B cell (primary cell): ENCODE results near the gene SIDT2. TPM values are rescaled to one million over a fixed set of nuclear protein-coding genes. Genes with fewer than 3 reads are reported as not detected.

ENCODE experiments used
- ATAC-seq: fragments of 200-7000 bp; cut with Tn5 transposase; one replicate; pipeline ENCODE4 v1.10.0; 2021; ENCODE audit warnings: low read depth, mild to moderate bottlenecking, moderate number of reproducible peaks, moderate library complexity
- CTCF ChIA-PET: fragments of 350-600 bp; sonication (Branson Sonifier 250); formaldehyde crosslinking; loops from one replicate; lab custom pipeline; 2021; ENCODE audit warnings: antibody characterized with exemption, inconsistent platforms; lab: Charles Lee
- POLR2A ChIA-PET: fragments of 350-600 bp; sonication (Branson Sonifier 250); formaldehyde crosslinking; loops from one replicate; lab custom pipeline; 2021; ENCODE audit warnings: antibody characterized with exemption; lab: Charles Lee
- DNase-seq: peaks from one replicate; pipeline ENCODE4 v3.0.0; 2013
- H2AFZ ChIP-seq: 2 replicates; pipeline ENCODE4 v1.6.1; 2012; ENCODE audit warnings: mild to moderate bottlenecking, low read depth, low read length; ENCODE audit not compliant: insufficient read depth, poor library complexity, severe bottlenecking
- H3K27ac ChIP-seq, 2 donors: 1 replicate in 1 of 2; 2 replicates in 1 of 2; pipeline ENCODE4 v1.5.1; 2012 to 2013; ENCODE audit warnings: low read length in 2 of 2, mild to moderate bottlenecking in 2 of 2, moderate library complexity in 1 of 2
- H3K27me3 ChIP-seq, 4 experiments: fragments of 200-600 bp in 1 of 4; sonication (generic) in 1 of 4; replicated peaks in 1 of 4; 1 replicate in 2 of 4; 2 replicates in 2 of 4; pipeline versions ENCODE4 v1.6.1 to v1.7.0; 2013 to 2016; ENCODE audit warnings: low read length in 3 of 4, mild to moderate bottlenecking in 2 of 4, mixed read lengths in 1 of 4, moderate library complexity in 1 of 4; ENCODE audit not compliant: insufficient read depth in 4 of 4, control insufficient read depth in 3 of 4; ENCODE audit errors: control extremely low read depth in 1 of 4
- H3K36me3 ChIP-seq, 2 experiments: replicated peaks in 1 of 2; 1 replicate in 1 of 2; 2 replicates in 1 of 2; pipeline versions ENCODE4 v1.6.1 to v1.7.1; 2013; ENCODE audit warnings: low read length in 1 of 2; ENCODE audit not compliant: insufficient read depth in 2 of 2, control insufficient read depth in 1 of 2; ENCODE audit errors: control extremely low read depth in 1 of 2, extremely low read depth in 1 of 2
- H3K4me1 ChIP-seq, 2 donors: fragments of 200-600 bp in 1 of 2; sonication (generic) in 1 of 2; 1 replicate in 1 of 2; 2 replicates in 1 of 2; pipeline versions ENCODE4 v1.5.1 to v1.6.1; 2013 to 2017; ENCODE audit warnings: low read length in 2 of 2; ENCODE audit not compliant: control insufficient read depth in 2 of 2, insufficient read depth in 2 of 2
- H3K4me2 ChIP-seq: replicated peaks from 2 replicates; pipeline ENCODE3; 2012; ENCODE audit warnings: mild to moderate bottlenecking, low read depth, low read length; ENCODE audit not compliant: poor library complexity, severe bottlenecking
- H3K4me3 ChIP-seq, 5 experiments: fragments of 200-600 bp in 1 of 5; sonication (generic) in 1 of 5; 1 replicate in 3 of 5; 2 replicates in 2 of 5; pipeline versions ENCODE4 v1.5.1 to v1.7.0; 2011 to 2016; ENCODE audit warnings: low read length in 4 of 5, mild to moderate bottlenecking in 4 of 5, low read depth in 2 of 5, control low read depth in 1 of 5, moderate library complexity in 1 of 5; ENCODE audit not compliant: insufficient read depth in 1 of 5; ENCODE audit errors: control extremely low read depth in 1 of 5, extremely low read depth in 1 of 5
- H3K79me2 ChIP-seq: fragments of 200-600 bp; sonication (generic); one replicate; pipeline ENCODE4 v1.6.0; 2016; ENCODE audit warnings: low read length; ENCODE audit not compliant: control insufficient read depth, insufficient read depth
- H3K9ac ChIP-seq: fragments of 200-600 bp; sonication (generic); 2 replicates; pipeline ENCODE4 v1.6.1; 2017; ENCODE audit warnings: mild to moderate bottlenecking, low read length, moderate library complexity
- H3K9me3 ChIP-seq, 3 donors: one replicate each; pipeline versions ENCODE4 v1.6.1 to v1.7.1; 2013; ENCODE audit warnings: low read length in 2 of 3; ENCODE audit not compliant: control insufficient read depth in 2 of 3, insufficient read depth in 1 of 3; ENCODE audit errors: control extremely low read depth in 1 of 3
- H4K20me1 ChIP-seq: 2 replicates; pipeline ENCODE4 v1.6.0; 2012; ENCODE audit warnings: mild to moderate bottlenecking, low read length; ENCODE audit not compliant: insufficient read depth, control insufficient read depth, poor library complexity, severe bottlenecking
- H3K27ac Mint-ChIP-seq: one replicate; pipeline ENCODE4 v1.8.0; 2021; ENCODE audit warnings: mixed read lengths
- H3K27me3 Mint-ChIP-seq: one replicate; pipeline ENCODE4 v1.8.0; 2021; ENCODE audit warnings: mixed read lengths
- H3K4me1 Mint-ChIP-seq: one replicate; pipeline ENCODE4 v1.8.0; 2021; ENCODE audit warnings: mixed read lengths
- H3K4me3 Mint-ChIP-seq: one replicate; pipeline ENCODE4 v1.8.0; 2021; ENCODE audit warnings: mixed read lengths
- H3K9me3 Mint-ChIP-seq: one replicate; pipeline ENCODE4 v1.8.0; 2022; ENCODE audit warnings: mixed read lengths; ENCODE audit not compliant: insufficient read depth
- EZH2 ChIP-seq: IDR thresholded peaks from 2 replicates; pipeline ENCODE4 v1.6.1; 2012; ENCODE audit warnings: borderline replicate concordance, low read depth, mild to moderate bottlenecking, moderate library complexity, low read length; ENCODE audit not compliant: insufficient read depth, poor library complexity, severe bottlenecking
- WGBS: methylation state at CpG from one replicate; pipeline ENCODE4 v1.1.5; 2013; ENCODE audit warnings: missing lambda C conversion rate; ENCODE audit not compliant: insufficient coverage; 5-methylcytosine and 5-hydroxymethylcytosine counted together
- intact Hi-C: fragments of 100-400 bp; cut with micrococcal nuclease; formaldehyde crosslinking; loops from one replicate; pipeline ENCODE4 v1.10.0; 2022
- polyA plus RNA-seq: library from polyadenylated mRNA; depleted of rRNA; stranded (reverse); fragments of >200 nt; gene quantifications from 2 replicates; pipeline ENCODE4 v1.2.3, GENCODE V29; 2012
- total RNA-seq, 2 donors: library from RNA; stranded (reverse); fragments of 120-200 nt in 1 of 2; gene quantifications; 1 replicate in 1 of 2; 2 replicates in 1 of 2; pipeline versions ENCODE4 v1.2.3 to v1.2.4, GENCODE V29; 2013 to 2022
- TF ChIP-seq, protein P1 (sequence below): fragments of 200-600 bp; IDR thresholded peaks from one replicate; pipeline ENCODE4 v1.8.0; 2022; ENCODE audit warnings: antibody characterized with exemption, mild to moderate bottlenecking

SIDT2 gene
- total and polyA plus RNA-seq, 2 donors (not counting 1 experiment from before 2014, with no cell fraction given), result 78.9 to 241 TPM

DNA sequence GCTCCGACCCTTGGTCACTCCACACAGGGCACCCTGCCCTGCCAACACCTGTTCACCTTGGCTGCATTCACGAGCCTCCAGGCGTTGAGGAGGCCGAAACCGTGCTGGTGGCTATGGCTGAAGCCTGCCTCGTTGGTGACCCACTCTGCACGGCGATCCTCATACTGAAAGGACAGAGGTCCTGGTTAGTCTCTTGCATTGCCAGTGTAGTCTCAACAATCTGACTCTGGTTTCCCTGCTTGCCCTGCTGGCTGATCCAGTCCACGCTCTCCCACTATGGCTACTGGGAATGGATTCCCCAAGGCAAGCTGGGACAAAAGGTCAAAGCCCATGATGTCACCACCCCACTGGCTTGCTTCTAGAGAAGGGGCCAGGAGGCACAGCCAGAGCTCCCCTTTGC lies 40.5 kb downstream of the SIDT2 start:
- Mint-ChIP-seq H3K4me1 (peaks cover 4% of the 10 kb centered on the region), H3K27me3 (no peaks in the 10 kb centered on the region), H3K9me3 (no peaks in the 10 kb centered on the region), H3K4me3 (no peak overlapping the region), H3K27ac (no peak overlapping the region)
- POLR2A ChIA-PET, result no interaction called here
- Histone ChIP-seq H3K4me1 (no peaks in the 10 kb centered on the region), H3K4me2 (no peak overlapping the region), H4K20me1 (peaks cover 16% of the 10 kb centered on the region), H3K27ac (no peak overlapping the region), H3K27me3 (no peaks in the 10 kb centered on the region), H3K36me3 (peaks cover 7 to 89% of the 10 kb centered on the region in 2 experiments), H3K9ac (no peak overlapping the region), H3K4me3 (no peak overlapping the region), H3K79me2 (peaks cover 49% of the 10 kb centered on the region), H3K9me3 (no peaks in the 10 kb centered on the region), H2AFZ (no peak overlapping the region)
- DNase-seq (no peak), ATAC-seq (no peak)
- intact Hi-C loops, result no loop called here
- 100% methylated on average over 9 of the region's 9 CpGs for WGBS
- CTCF ChIA-PET, result interaction anchor here (19.9 kb wide), 1 partner anchor 40 kb away, joined by 309 read pairs; the partner anchor contains the start of gene SIDT2
- no peak for TF ChIP-seq EZH2
- TF ChIP-seq, protein P1, sequence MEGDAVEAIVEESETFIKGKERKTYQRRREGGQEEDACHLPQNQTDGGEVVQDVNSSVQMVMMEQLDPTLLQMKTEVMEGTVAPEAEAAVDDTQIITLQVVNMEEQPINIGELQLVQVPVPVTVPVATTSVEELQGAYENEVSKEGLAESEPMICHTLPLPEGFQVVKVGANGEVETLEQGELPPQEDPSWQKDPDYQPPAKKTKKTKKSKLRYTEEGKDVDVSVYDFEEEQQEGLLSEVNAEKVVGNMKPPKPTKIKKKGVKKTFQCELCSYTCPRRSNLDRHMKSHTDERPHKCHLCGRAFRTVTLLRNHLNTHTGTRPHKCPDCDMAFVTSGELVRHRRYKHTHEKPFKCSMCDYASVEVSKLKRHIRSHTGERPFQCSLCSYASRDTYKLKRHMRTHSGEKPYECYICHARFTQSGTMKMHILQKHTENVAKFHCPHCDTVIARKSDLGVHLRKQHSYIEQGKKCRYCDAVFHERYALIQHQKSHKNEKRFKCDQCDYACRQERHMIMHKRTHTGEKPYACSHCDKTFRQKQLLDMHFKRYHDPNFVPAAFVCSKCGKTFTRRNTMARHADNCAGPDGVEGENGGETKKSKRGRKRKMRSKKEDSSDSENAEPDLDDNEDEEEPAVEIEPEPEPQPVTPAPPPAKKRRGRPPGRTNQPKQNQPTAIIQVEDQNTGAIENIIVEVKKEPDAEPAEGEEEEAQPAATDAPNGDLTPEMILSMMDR, result no peak

GRCh38 chr11:117219455-117219854 lies 40.9 kb downstream of the SIDT2 start:
- 94% methylated on average over 7 of the region's 8 CpGs for WGBS
- peaks cover 21% of the 10 kb centered on the region for H4K20me1 ChIP-seq
- Mint-ChIP-seq H3K27ac (no peak overlapping the region), H3K9me3 (no peaks in the 10 kb centered on the region), H3K27me3 (no peaks in the 10 kb centered on the region), H3K4me1 (peaks cover 4% of the 10 kb centered on the region), H3K4me3 (no peak overlapping the region)
- no peak for ATAC-seq
- POLR2A ChIA-PET, result no interaction called here
- H3K9me3 ChIP-seq, result no peaks in the 10 kb centered on the region
- no peak overlapping the region for H3K27ac ChIP-seq
- H3K4me1 ChIP-seq, result no peaks in the 10 kb centered on the region
- no peak overlapping the region for H3K4me2 ChIP-seq
- H3K4me3 ChIP-seq, result no peak overlapping the region
- no peak overlapping the region for H3K9ac ChIP-seq
- CTCF ChIA-PET, result interaction anchor here (1.0 to 19.9 kb wide), 3 partner anchors 11 to 109 kb away, joined by 3 to 309 read pairs (median 3); partner anchors contain the start of gene SIDT2
- H2AFZ ChIP-seq, result no peak overlapping the region
- intact Hi-C loops, result no loop called here
- H3K36me3 ChIP-seq, result peaks cover 7 to 89% of the 10 kb centered on the region in 2 experiments
- DNase-seq, result no peak
- no peaks in the 10 kb centered on the region for H3K27me3 ChIP-seq
- TF ChIP-seq, protein P1, result no peak
- no peak for TF ChIP-seq EZH2
- H3K79me2 ChIP-seq, result peaks cover 50% of the 10 kb centered on the region
